C4-2B (cell line): Measurements from ENCODE around the gene DIAPH2.

Experiments used
- CTCF ChIP-seq: fragments of 450-650 bp; conservative IDR thresholded peaks from 2 replicates; pipeline ENCODE4 v1.5.1; 2017; ENCODE audit warnings: mild to moderate bottlenecking
- ZFX ChIP-seq: fragments of 450-650 bp; IDR thresholded peaks from 2 replicates; pipeline ENCODE4 v1.6.1; 2017

GRCh38 chrX:96683997-96684338 lies 674 bp upstream of the DIAPH2 start:
- TF ChIP-seq CTCF, result no peak
- no peak for TF ChIP-seq ZFX
